Neural cell (in vitro differentiated cells): ENCODE results near the gene LRRC10B.

Experiments used
- EP300 ChIP-seq: fragments of 450-650 bp; conservative IDR thresholded peaks from 2 replicates; pipeline ENCODE4 v1.6.1; 2014; ENCODE audit warnings: antibody characterized with exemption, mild to moderate bottlenecking, moderate library complexity; ENCODE audit not compliant: poor library complexity, severe bottlenecking
- POLR2AphosphoS5 ChIP-seq: IDR thresholded peaks from 2 replicates; pipeline ENCODE4 v1.6.1; 2012
- TAF1 ChIP-seq: IDR thresholded peaks from 2 replicates; pipeline ENCODE4 v1.6.1; 2012; ENCODE audit warnings: low read depth
- TF ChIP-seq, protein P1 (sequence below): fragments of 450-650 bp; IDR thresholded peaks from 2 replicates; pipeline ENCODE4 v1.5.1; 2014; ENCODE audit warnings: antibody characterized with exemption, mild to moderate bottlenecking, moderate library complexity; ENCODE audit not compliant: poor library complexity, severe bottlenecking
- TF ChIP-seq, protein P2 (sequence below): IDR thresholded peaks from 2 replicates; pipeline ENCODE4 v1.6.1; 2012; ENCODE audit warnings: borderline replicate concordance

DNA sequence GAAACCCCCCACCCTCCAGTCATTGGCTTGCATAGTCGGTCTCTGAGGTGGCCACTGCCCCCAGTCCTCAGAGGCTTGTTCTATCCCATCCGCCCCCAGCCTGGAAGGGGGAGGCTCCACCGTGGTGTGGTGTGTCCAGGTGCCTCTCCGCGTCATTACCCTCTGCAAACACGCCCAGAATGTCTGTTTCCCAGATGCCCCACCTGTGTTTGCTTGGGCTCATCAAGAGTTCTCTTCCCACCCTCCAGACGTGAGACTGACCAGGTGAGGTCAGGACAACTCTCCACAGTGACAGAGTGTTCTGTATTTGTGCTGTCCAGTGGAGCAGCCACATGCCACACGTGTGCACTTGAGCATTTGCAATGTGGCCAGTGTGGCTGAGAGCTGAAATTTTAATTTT is 24.9 kb downstream of the LRRC10B start:
- TF ChIP-seq, protein P1, sequence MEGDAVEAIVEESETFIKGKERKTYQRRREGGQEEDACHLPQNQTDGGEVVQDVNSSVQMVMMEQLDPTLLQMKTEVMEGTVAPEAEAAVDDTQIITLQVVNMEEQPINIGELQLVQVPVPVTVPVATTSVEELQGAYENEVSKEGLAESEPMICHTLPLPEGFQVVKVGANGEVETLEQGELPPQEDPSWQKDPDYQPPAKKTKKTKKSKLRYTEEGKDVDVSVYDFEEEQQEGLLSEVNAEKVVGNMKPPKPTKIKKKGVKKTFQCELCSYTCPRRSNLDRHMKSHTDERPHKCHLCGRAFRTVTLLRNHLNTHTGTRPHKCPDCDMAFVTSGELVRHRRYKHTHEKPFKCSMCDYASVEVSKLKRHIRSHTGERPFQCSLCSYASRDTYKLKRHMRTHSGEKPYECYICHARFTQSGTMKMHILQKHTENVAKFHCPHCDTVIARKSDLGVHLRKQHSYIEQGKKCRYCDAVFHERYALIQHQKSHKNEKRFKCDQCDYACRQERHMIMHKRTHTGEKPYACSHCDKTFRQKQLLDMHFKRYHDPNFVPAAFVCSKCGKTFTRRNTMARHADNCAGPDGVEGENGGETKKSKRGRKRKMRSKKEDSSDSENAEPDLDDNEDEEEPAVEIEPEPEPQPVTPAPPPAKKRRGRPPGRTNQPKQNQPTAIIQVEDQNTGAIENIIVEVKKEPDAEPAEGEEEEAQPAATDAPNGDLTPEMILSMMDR: no peak
- TF ChIP-seq, protein P2, sequence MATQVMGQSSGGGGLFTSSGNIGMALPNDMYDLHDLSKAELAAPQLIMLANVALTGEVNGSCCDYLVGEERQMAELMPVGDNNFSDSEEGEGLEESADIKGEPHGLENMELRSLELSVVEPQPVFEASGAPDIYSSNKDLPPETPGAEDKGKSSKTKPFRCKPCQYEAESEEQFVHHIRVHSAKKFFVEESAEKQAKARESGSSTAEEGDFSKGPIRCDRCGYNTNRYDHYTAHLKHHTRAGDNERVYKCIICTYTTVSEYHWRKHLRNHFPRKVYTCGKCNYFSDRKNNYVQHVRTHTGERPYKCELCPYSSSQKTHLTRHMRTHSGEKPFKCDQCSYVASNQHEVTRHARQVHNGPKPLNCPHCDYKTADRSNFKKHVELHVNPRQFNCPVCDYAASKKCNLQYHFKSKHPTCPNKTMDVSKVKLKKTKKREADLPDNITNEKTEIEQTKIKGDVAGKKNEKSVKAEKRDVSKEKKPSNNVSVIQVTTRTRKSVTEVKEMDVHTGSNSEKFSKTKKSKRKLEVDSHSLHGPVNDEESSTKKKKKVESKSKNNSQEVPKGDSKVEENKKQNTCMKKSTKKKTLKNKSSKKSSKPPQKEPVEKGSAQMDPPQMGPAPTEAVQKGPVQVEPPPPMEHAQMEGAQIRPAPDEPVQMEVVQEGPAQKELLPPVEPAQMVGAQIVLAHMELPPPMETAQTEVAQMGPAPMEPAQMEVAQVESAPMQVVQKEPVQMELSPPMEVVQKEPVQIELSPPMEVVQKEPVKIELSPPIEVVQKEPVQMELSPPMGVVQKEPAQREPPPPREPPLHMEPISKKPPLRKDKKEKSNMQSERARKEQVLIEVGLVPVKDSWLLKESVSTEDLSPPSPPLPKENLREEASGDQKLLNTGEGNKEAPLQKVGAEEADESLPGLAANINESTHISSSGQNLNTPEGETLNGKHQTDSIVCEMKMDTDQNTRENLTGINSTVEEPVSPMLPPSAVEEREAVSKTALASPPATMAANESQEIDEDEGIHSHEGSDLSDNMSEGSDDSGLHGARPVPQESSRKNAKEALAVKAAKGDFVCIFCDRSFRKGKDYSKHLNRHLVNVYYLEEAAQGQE: no peak
- TF ChIP-seq POLR2AphosphoS5 (no peak), EP300 (no peak), TAF1 (no peak)
